CD1c-positive myeloid dendritic cell (primary cell): ENCODE results near the gene YAP1.

ENCODE experiments used
- DNase-seq: peaks from one replicate; pipeline ENCODE4 v3.0.0-alpha.2; 2016; ENCODE audit errors: extremely low spot score

Gene YAP1

GRCh38 chr11:102109896-102110760 lies at the start of gene YAP1:
Gene YAP1 (plus strand): TSS chr11:102110447. CDS start chr11:102110849, 402 bp downstream.
- peak; percentile 78 for DNase-seq

GRCh38 chr11:102061276-102061675 lies 49.0 kb upstream of the YAP1 start:
- DNase-seq: no peak

DNA sequence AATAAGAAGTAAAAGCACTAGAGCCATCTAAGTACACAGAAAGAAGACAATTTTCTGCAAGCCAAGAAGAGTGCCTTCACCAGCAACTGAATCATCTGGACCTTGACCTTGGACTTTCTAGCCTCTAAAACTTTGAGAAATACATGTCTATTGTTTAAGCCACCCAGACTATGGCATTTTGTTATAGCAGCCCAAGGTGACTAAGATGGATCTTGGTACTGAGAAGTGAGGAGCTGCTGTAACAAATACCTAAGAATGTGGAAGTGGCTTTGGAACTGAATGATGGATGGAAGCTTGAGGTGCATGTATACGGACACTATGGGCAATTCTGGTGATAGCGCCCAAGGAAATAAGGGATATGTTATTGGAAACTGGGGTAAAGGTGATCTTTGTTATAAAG lies 48.1 kb upstream of the YAP1 start:
- DNase-seq: no peak

DNA sequence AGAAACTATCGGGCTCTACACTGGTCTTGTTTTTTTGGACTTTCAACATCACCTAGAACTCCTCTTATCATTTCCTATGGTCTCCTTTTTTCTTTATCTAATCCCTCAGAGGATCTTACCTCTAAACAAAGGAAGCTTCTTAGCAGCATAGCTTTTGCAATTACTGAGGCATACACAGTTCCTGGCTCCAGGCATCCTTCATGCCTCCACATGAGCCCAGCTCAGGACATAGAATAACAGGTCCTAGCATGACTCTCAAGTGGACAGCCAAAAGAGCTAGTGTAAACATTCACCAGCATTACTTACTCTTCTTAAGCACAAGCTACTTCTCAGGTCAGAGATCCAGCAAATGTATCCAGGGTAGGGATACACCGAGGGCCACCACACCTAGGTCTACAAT lies 45.9 kb upstream of the YAP1 start:
- no peak for DNase-seq

DNA sequence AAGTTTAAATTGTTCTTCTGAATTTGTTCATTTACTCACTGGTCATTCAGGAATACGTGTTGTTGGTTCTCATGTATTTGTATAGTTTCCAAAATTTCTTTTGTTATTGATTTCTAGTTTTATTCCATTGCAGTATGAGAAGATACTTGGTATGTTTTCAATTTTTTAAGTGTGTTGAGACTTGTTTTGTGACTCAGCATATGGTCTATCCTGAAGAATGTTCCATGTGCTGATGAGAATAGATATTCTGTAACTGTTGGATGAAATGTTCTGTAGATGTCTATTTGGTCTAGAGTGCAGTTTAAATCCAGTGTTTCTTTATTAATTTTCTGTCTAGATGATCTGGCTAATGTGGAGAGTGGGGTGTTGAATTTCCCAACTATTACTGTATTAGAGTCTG lies 39.5 kb upstream of the YAP1 start:
- no peak for DNase-seq

DNA sequence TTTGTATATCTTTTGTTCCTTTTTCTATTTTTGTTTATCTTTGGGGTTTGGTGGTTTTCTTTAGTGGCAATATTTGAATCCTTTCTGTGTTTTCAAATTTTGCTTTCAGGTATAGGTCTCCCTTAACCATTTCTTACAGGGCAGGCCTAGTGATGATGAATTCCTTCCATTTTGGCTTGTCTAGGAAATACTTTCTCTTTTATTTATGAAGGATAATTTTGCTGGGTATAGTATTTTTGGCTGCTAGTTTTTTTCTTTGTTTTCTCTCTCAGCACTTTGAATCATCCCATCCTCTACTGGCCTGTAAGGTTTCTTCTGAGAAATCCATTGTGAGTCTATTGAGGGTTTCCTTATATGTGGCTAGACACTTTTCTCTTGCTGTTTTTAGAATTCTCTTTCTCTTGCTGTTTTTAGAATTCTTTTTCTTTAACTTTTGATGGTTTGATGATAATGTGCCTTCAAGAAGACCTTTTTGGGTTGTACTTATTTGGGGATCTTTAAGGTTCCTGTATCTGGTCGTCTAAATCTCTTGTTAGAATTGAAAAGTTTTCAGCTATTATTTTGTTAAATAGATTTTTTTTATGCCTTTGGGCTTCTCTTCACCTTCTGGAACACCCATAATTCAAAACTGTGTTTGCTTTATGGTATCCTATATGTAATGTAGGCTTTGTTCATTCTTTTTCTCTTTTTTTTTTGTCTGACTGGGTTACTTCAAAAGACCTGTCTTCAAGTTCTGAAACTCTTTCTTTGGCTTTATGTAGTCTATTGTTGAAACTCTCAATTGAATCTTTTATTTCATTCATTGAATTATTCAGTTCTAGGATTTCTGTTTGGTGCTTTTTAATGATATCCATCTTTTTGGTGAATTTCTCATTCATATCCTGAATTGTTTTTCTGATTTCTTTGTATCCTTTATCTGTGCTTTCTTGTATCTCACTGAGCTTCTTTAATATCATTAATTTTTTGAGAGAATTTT lies 38.5 kb upstream of the YAP1 start:
- DNase-seq: no peak

GRCh38 chr11:102073253-102073652 lies 37.0 kb upstream of the YAP1 start:
- no peak for DNase-seq

GRCh38 chr11:102079625-102080024 lies 30.6 kb upstream of the YAP1 start:
- DNase-seq: no peak

- no peak for DNase-seq
These were observed 28.9 kb upstream of the YAP1 start for GRCh38 chr11:102081313-102081712.

GRCh38 chr11:102085864-102086551 lies 24.2 kb upstream of the YAP1 start:
- no peak for DNase-seq

- no peak for DNase-seq
These were observed 13.1 kb upstream of the YAP1 start for GRCh38 chr11:102097186-102097585.

DNA sequence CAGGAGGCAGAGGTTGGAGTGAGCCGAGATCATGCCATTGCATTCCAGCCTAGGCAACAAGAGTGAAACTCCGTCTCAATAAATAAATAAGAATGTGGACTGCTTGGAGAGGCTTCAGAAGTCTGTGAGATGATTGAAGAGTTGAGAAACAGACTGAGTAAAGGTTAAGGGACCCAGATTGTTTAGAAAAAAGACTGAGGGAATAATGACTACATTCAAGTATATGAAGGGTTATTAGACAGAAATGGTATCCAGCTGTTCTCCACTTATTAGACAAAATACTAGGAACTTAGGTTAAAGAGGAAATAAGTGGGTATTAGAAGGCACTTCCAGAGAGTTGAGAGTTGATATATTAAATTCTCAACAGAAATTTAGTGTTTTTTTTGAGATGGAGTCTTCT lies 10.5 kb upstream of the YAP1 start:
- DNase-seq: no peak

GRCh38 chr11:102108734-102109440 lies 1.4 kb upstream of the YAP1 start:
- DNase-seq: no peak

- no peak for DNase-seq
These were observed 439 bp downstream of the YAP1 start for GRCh38 chr11:102110761-102111010.

- no peak for DNase-seq
These were observed 952 bp downstream of the YAP1 start for GRCh38 chr11:102111011-102111786.

GRCh38 chr11:102111787-102112508 lies 1.7 kb downstream of the YAP1 start:
- peak; percentile 24 for DNase-seq

- DNase-seq: no peak
These were observed 2.2 kb downstream of the YAP1 start for GRCh38 chr11:102112509-102112821.

GRCh38 chr11:102114032-102114431 lies 3.8 kb downstream of the YAP1 start:
- DNase-seq: no peak

- DNase-seq: no peak
These were observed 5.3 kb downstream of the YAP1 start for GRCh38 chr11:102115557-102115956.

DNA sequence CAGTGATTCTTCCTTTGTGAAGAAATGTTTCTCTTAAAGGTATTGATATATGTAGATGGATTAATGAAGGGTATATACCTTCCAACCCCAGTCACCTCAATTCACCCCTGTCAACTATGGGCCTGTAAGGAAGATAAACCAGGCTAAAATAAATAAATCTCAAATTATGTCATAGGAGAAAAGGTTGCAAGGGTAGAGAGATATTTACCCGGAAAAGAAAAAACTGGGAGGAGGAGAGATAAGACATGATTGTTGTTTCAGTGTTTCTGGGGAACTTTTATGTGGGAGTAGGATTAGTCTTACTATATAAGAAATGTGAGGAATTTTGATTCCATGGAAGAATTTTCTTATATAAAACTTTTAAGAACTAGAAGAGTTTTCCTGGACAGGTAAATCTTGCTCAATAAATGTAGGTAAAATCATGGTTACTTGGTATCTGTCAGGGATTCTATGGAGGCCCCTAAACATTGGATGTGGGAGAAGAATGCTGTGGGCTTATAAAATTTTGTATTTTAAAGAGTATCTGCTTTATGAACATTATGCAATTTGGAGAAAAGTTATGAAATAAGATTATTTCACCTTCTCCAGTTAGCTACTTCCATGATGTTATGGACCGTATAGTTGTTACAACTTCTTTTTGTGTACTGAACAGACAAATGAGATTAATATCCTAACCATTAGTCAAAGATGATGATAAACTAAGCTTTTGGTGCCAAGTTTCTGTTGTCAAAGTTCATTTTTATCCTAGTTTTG lies 6.4 kb downstream of the YAP1 start:
- no peak for DNase-seq
